SU-DHL-6 (cell line): ENCODE measurements around the gene MAP4K3.

ENCODE experiments used
- H2AFZ ChIP-seq: fragments of 200-600 bp; sonication (generic); 2 replicates; pipeline ENCODE4 v1.6.1; 2014; ENCODE audit warnings: low read depth, mild to moderate bottlenecking, moderate library complexity, mixed read lengths, antibody characterized with exemption, low read length; ENCODE audit not compliant: severe bottlenecking
- H3F3A ChIP-seq: fragments of 200-600 bp; shearing (Covaris generic); 2 replicates; pipeline ENCODE4 v1.6.0; 2016; ENCODE audit warnings: antibody characterized with exemption, mild to moderate bottlenecking; ENCODE audit not compliant: insufficient read depth
- H3K27ac ChIP-seq: fragments of 200-600 bp; sonication (generic); 2 replicates; pipeline ENCODE4 v1.5.1; 2016; ENCODE audit warnings: low read depth, mild to moderate bottlenecking, low read length, moderate library complexity, mixed read lengths
- H3K27me3 ChIP-seq: fragments of 200-600 bp; sonication (generic), shearing (Covaris generic); 2 replicates; pipeline ENCODE4 v1.6.0; 2014; ENCODE audit warnings: mild to moderate bottlenecking, low read length
- H3K36me3 ChIP-seq: fragments of 200-600 bp; sonication (generic); 2 replicates; pipeline ENCODE4 v1.6.1; 2014; ENCODE audit warnings: mild to moderate bottlenecking, low read length, mixed read lengths
- H3K4me2 ChIP-seq: fragments of 300-600, 200-600 bp; shearing (Covaris generic), sonication (generic); 2 replicates; pipeline ENCODE4 v1.6.0; 2014; ENCODE audit warnings: low read length, low read depth, mild to moderate bottlenecking; ENCODE audit not compliant: poor library complexity, severe bottlenecking
- H3K4me3 ChIP-seq: fragments of 200-600 bp; sonication (generic); 2 replicates; pipeline ENCODE4 v1.5.1; 2014; ENCODE audit warnings: antibody characterized with exemption, low read length, mild to moderate bottlenecking, mixed read lengths; ENCODE audit not compliant: insufficient read depth, poor library complexity, severe bottlenecking
- H3K79me2 ChIP-seq: fragments of 200-600 bp; sonication (generic); 2 replicates; pipeline ENCODE4 v1.6.1; 2014; ENCODE audit warnings: mild to moderate bottlenecking, low read length, moderate library complexity; ENCODE audit not compliant: insufficient read depth
- H3K9ac ChIP-seq: fragments of 200-600 bp; sonication (generic); 2 replicates; pipeline ENCODE4 v1.7.0; 2014; ENCODE audit warnings: mild to moderate bottlenecking, low read length
- H3K9me2 ChIP-seq: fragments of 200-600 bp; sonication (generic); replicated peaks from 2 replicates; pipeline ENCODE4 v1.6.1; 2014; ENCODE audit warnings: low read length; ENCODE audit not compliant: insufficient read depth
- H3K9me3 ChIP-seq: fragments of 200-600 bp; sonication (generic); 2 replicates; pipeline ENCODE4 v1.6.1; 2014; ENCODE audit warnings: low read length, mixed read lengths; ENCODE audit not compliant: insufficient read depth
- H4K20me1 ChIP-seq: fragments of 200-600 bp; sonication (generic); 2 replicates; pipeline ENCODE4 v1.6.1; 2014; ENCODE audit warnings: low read depth, mild to moderate bottlenecking, antibody characterized with exemption, low read length, moderate library complexity, mixed read lengths
- EZH2phosphoT487 ChIP-seq: fragments of 200-600 bp; sonication (generic), shearing (Covaris generic); conservative IDR thresholded peaks from 2 replicates; pipeline ENCODE4 v1.6.1; 2018; ENCODE audit warnings: mild to moderate bottlenecking, antibody characterized with exemption, low read length, moderate library complexity, mixed read lengths
- TF ChIP-seq, protein P1 (sequence below): fragments of 200-600 bp; sonication (generic); IDR thresholded peaks from one replicate; pipeline ENCODE4 v1.5.1; 2017; ENCODE audit warnings: antibody characterized with exemption, mild to moderate bottlenecking, low read length, moderate library complexity; ENCODE audit not compliant: insufficient read depth, poor library complexity, severe bottlenecking

Gene MAP4K3

DNA sequence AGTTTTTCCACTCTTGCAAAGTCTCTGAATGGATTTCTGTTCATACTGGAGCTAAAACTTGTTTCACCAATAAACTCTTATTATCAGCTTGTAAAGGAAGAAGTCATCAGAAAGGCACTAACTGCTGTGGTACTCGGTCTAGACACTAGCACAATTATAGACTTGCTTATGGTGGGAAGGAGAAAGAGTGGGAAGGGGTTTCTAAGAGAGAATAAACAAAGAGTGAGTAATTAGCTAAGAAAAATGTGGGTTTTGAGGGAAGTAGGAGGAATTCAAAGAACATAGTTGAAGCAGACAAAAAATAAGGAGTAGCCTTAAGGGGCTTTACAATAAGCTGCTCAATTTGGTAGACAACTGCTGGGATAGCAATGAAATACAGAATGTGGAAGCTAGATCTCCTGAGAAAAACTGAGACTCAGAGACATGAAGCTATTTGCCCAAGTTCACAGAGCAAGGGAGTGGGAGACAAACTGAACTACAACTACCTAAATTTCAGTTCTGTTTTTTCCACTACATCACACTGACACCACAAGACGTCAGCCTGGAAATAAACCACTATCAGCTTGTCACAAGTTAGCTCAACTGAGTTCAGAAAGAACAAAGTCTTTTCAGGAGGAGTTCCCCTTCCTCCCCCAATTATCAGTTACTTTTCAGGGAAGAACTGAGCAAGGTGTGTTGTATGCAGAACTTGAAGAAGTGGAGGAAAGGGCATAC is 59.7 kb downstream of the MAP4K3 start:
- H3K4me3 ChIP-seq = no peak overlapping the region
- no peak for TF ChIP-seq EZH2phosphoT487
- TF ChIP-seq, protein P1, sequence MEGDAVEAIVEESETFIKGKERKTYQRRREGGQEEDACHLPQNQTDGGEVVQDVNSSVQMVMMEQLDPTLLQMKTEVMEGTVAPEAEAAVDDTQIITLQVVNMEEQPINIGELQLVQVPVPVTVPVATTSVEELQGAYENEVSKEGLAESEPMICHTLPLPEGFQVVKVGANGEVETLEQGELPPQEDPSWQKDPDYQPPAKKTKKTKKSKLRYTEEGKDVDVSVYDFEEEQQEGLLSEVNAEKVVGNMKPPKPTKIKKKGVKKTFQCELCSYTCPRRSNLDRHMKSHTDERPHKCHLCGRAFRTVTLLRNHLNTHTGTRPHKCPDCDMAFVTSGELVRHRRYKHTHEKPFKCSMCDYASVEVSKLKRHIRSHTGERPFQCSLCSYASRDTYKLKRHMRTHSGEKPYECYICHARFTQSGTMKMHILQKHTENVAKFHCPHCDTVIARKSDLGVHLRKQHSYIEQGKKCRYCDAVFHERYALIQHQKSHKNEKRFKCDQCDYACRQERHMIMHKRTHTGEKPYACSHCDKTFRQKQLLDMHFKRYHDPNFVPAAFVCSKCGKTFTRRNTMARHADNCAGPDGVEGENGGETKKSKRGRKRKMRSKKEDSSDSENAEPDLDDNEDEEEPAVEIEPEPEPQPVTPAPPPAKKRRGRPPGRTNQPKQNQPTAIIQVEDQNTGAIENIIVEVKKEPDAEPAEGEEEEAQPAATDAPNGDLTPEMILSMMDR = no peak
- H3K79me2 ChIP-seq = no peaks in the 10 kb centered on the region
- H3K9me2 ChIP-seq = no peaks in the 10 kb centered on the region
- no peaks in the 10 kb centered on the region; the same call in 1 of the 2 replicates for H3K9me3 ChIP-seq
- no peaks in the 10 kb centered on the region for H3K36me3 ChIP-seq
- H3K9ac ChIP-seq = 0 out of 2 replicates have a peak overlapping the region, but pooled peaks have one; percentile 29
- no peaks in the 10 kb centered on the region for H4K20me1 ChIP-seq
- peak overlapping the region; percentile 48 for H3K4me2 ChIP-seq
- no peaks in the 10 kb centered on the region for H3F3A ChIP-seq
- 0 out of 2 replicates have a peak overlapping the region, but pooled peaks have one; percentile 23 for H3K27ac ChIP-seq
- H2AFZ ChIP-seq = no peak overlapping the region
- no peaks in the 10 kb centered on the region for H3K27me3 ChIP-seq

DNA sequence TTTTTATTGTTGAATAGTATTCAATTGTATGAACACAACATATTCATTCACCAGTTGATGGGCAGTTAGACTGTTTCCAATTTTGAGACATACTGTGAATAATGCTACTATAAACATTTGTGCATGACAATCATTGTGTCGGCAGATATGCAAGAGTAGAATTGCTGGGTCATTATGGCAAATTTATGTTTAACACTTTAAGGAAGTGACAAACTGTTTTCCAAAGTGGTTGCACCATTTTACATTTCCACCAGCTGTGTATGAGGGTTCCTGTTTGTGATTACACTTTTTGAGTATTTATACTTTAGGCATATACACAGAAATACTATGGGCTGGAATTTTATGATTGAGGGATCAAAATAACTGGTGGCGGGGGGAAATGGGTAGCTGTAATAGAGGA is 61.2 kb downstream of the MAP4K3 start:
- no peaks in the 10 kb centered on the region for H3K79me2 ChIP-seq
- H3F3A ChIP-seq = no peaks in the 10 kb centered on the region

DNA sequence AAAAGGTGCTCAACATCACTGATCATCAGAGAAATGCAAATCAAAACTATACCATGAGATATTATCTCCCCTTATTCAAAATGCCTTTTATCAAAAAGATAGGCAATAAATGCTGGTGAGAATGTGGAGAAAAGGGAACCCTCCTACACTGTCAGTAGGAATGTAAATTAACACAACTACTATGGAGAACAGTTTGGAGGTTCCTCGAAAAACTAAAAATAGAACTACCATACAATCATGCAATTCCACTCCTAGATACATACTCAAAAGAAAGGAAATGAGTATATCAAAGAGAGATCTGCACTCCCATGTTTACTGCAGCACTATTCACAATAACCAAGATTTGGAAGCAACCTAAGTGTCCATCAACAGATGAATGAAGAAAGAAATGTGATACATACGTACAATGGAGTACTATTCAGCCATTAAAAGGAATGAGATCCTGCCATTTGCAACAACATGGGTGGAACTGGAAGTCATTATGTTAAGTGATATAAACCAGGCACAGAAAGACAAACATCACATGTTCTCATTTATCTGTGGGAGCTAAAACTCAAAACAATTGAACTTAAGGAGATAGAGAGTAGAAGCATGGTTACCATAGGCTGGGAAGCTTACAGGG is 63.8 kb downstream of the MAP4K3 start:
- Histone ChIP-seq H3K27me3 (no peaks in the 10 kb centered on the region), H3K4me3 (no peak overlapping the region), H3K79me2 (no peaks in the 10 kb centered on the region), H3K9ac (no peak overlapping the region), H3K4me2 (no peak overlapping the region), H3K9me2 (no peaks in the 10 kb centered on the region), H3K27ac (no peak overlapping the region), H3F3A (no peaks in the 10 kb centered on the region), H3K9me3 (no peaks in the 10 kb centered on the region; the same call in 1 of the 2 replicates), H4K20me1 (no peaks in the 10 kb centered on the region), H3K36me3 (no peaks in the 10 kb centered on the region), H2AFZ (no peak overlapping the region)
- TF ChIP-seq, protein P1 = no peak
- TF ChIP-seq EZH2phosphoT487 = no peak

More for the DNA sequence above, 61.2 kb downstream of the MAP4K3 start:
- no peak overlapping the region for H3K27ac ChIP-seq
- H2AFZ ChIP-seq = no peak overlapping the region
- H3K27me3 ChIP-seq = no peaks in the 10 kb centered on the region
- no peaks in the 10 kb centered on the region for H4K20me1 ChIP-seq
- TF ChIP-seq EZH2phosphoT487 = no peak
- TF ChIP-seq, protein P1 = no peak
- H3K9ac ChIP-seq = no peak overlapping the region
- no peaks in the 10 kb centered on the region for H3K36me3 ChIP-seq
- no peak overlapping the region for H3K4me3 ChIP-seq
- no peaks in the 10 kb centered on the region; the same call in 1 of the 2 replicates for H3K9me3 ChIP-seq
- no peak overlapping the region for H3K4me2 ChIP-seq
- H3K9me2 ChIP-seq = no peaks in the 10 kb centered on the region
